K562 (cell line): Measurements from ENCODE around the gene ENTR1. TPM values are rescaled to one million over a fixed set of nuclear protein-coding genes. Genes with fewer than 3 reads are reported as not detected.

ENCODE experiments used
- ATAC-seq: fragments of 200-7000 bp; cut with Tn5 transposase; 3 replicates; pipeline ENCODE4 v1.9.1; 2020; ENCODE audit warnings: moderate library complexity
- BruUV-seq: library from RNA; stranded (reverse); fragments of 400-500 nt; replicated peaks from 2 replicates; lab custom pipeline; 2021; lab: Mats Ljungman, UMichigan
- CTCF ChIA-PET: fragments of 300-600 bp; formaldehyde crosslinking; extraction: SDS; loops from one replicate; lab custom pipeline; 2021; ENCODE audit warnings: low intra/inter-chr PET ratio; lab: Yijun Ruan, JAX
- POLR2A ChIA-PET: fragments of 300-600, 350-650 bp; sonication (Branson Sonifier 250); formaldehyde crosslinking; extraction: SDS; loops from one replicate; lab custom pipeline; 2021; ENCODE audit warnings: antibody characterized with exemption, inconsistent platforms; lab: Yijun Ruan, JAX
- DNase-seq, 4 experiments: peaks; one replicate each; pipeline versions ENCODE4 v3.0.0 to v3.0.0-alpha.2; 2011 to 2018; ENCODE audit warnings: low spot score in 3 of 4, mixed read lengths in 3 of 4; ENCODE audit errors: extremely low read depth in 1 of 4
- FAIRE-seq: peaks from 2 replicates; lab custom pipeline; 2011; peaks lifted over from hg19 to GRCh38; lab: Jason Lieb, UNC
- H2AFZ ChIP-seq: 2 replicates; pipeline ENCODE4 v1.6.0; 2011; ENCODE audit warnings: low read depth, low read length, control low read depth, inconsistent platforms
- H3K27ac ChIP-seq: fragments of 200-600 bp; 3 replicates; pipeline ENCODE4 v1.8.0; 2011; ENCODE audit warnings: low read depth, mild to moderate bottlenecking, control low read depth, inconsistent platforms, low read length, moderate library complexity, mixed read lengths; ENCODE audit errors: extremely low read depth
- H3K27me3 ChIP-seq, 2 experiments: fragments of 300-600 bp in 1 of 2; 2 replicates in 1 of 2; 3 replicates in 1 of 2; pipeline versions ENCODE4 v1.6.0 to v1.8.0; 2011; ENCODE audit warnings: inconsistent platforms in 2 of 2, low read length in 2 of 2, mild to moderate bottlenecking in 1 of 2, mixed read lengths in 1 of 2, moderate library complexity in 1 of 2; ENCODE audit not compliant: control insufficient read depth in 2 of 2, insufficient read depth in 2 of 2
- H3K36me3 ChIP-seq: fragments of 300-600 bp; 3 replicates; pipeline ENCODE4 v1.8.0; 2011; ENCODE audit warnings: mild to moderate bottlenecking, low read length, inconsistent platforms; ENCODE audit not compliant: control insufficient read depth, insufficient read depth
- H3K4me1 ChIP-seq, 2 experiments: fragments of 200-600 bp in 1 of 2; replicated peaks in 1 of 2; 2 replicates in 1 of 2; 3 replicates in 1 of 2; pipeline versions ENCODE4 v1.5.1 to v1.8.0; 2011; ENCODE audit warnings: inconsistent platforms in 2 of 2, low read length in 2 of 2, mild to moderate bottlenecking in 1 of 2, mixed read lengths in 1 of 2, moderate library complexity in 1 of 2; ENCODE audit not compliant: control insufficient read depth in 2 of 2, insufficient read depth in 2 of 2
- H3K4me2 ChIP-seq: 2 replicates; pipeline ENCODE4 v1.6.1; 2011; ENCODE audit warnings: low read length, control low read depth, inconsistent platforms, mixed read lengths; ENCODE audit not compliant: insufficient read depth
- H3K4me3 ChIP-seq: fragments of 200-600 bp; sonication (generic), shearing (Covaris generic); 2 replicates; pipeline ENCODE4 v1.5.1; 2016; ENCODE audit warnings: control low read depth, inconsistent platforms
- H3K79me2 ChIP-seq: fragments of 200-600 bp; 3 replicates; pipeline ENCODE4 v1.8.0; 2011; ENCODE audit warnings: low read length, inconsistent platforms; ENCODE audit not compliant: control insufficient read depth, insufficient read depth
- H3K9ac ChIP-seq, 2 experiments: 2 replicates each; pipeline versions ENCODE4 v1.6.0 to v1.6.1; 2011; ENCODE audit warnings: low read depth in 2 of 2, low read length in 2 of 2, control low read depth in 1 of 2, inconsistent platforms in 1 of 2, mild to moderate bottlenecking in 1 of 2, mixed read lengths in 1 of 2; ENCODE audit not compliant: insufficient read depth in 1 of 2
- H3K9me1 ChIP-seq: one replicate; pipeline ENCODE4 v1.6.0; 2011; ENCODE audit warnings: inconsistent platforms, mild to moderate bottlenecking, low read length, moderate library complexity; ENCODE audit not compliant: control insufficient read depth, insufficient read depth
- H3K9me3 ChIP-seq: replicated peaks from 2 replicates; pipeline ENCODE4 v1.5.1; 2011; ENCODE audit warnings: low read depth, low read length, inconsistent platforms; ENCODE audit not compliant: control insufficient read depth, insufficient read depth
- H4K20me1 ChIP-seq: replicated peaks from 2 replicates; pipeline ENCODE4 v1.6.1; 2011; ENCODE audit warnings: low read length, inconsistent platforms, mixed read lengths; ENCODE audit not compliant: control insufficient read depth, insufficient read depth
- E2F5 ChIP-seq: sonication (generic); formaldehyde crosslinking; IDR thresholded peaks from 2 replicates; pipeline ENCODE4 v1.8.0; 2022; ENCODE audit warnings: mild to moderate bottlenecking, missing genetic modification reagents
- PCBP1 ChIP-seq: fragments of 200-400 bp; formaldehyde crosslinking; IDR thresholded peaks from 2 replicates; pipeline ENCODE4 v1.6.1; 2018; ENCODE audit warnings: mild to moderate bottlenecking, low read depth, low read length; ENCODE audit not compliant: poor library complexity, severe bottlenecking
- POU5F1 ChIP-seq: fragments of 150-350 bp; IDR thresholded peaks from 2 replicates; pipeline ENCODE4 v1.6.1; 2014; ENCODE audit warnings: borderline replicate concordance, low read length, low read depth, mild to moderate bottlenecking; ENCODE audit not compliant: partially characterized antibody
- UBTF ChIP-seq, 2 experiments: IDR thresholded peaks; 2 replicates each; pipeline ENCODE4 v1.6.1; 2012; ENCODE audit warnings: improper control_type of control experiment in 2 of 2, low read depth in 2 of 2, low read length in 2 of 2, borderline replicate concordance in 1 of 2
- ZBTB17 ChIP-seq: fragments of 450-650 bp; formaldehyde crosslinking; IDR thresholded peaks from 2 replicates; pipeline ENCODE4 v1.4.0; 2020; ENCODE audit warnings: mild to moderate bottlenecking
- ZBTB7A ChIP-seq: IDR thresholded peaks from 2 replicates; pipeline ENCODE4 v1.6.1; 2011; ENCODE audit warnings: low read depth, mild to moderate bottlenecking, low read length, moderate library complexity, borderline replicate concordance; ENCODE audit not compliant: control insufficient read depth
- ZNF274 ChIP-seq: IDR thresholded peaks from 2 replicates; pipeline ENCODE4 v1.6.1; 2011; ENCODE audit warnings: low read depth, mild to moderate bottlenecking, low read length, moderate library complexity, borderline replicate concordance
- WGBS: fragments of 100-300 bp; shearing (Covaris generic); methylation state at CpG from one replicate; pipeline ENCODE4 v1.1.6; 2016; ENCODE audit warnings: low coverage, mixed read lengths; ENCODE audit not compliant: insufficient coverage; ENCODE audit errors: missing lambda C conversion rate; 5-methylcytosine and 5-hydroxymethylcytosine counted together
- in situ Hi-C: fragments of 300-500 bp; cut with MboI; formaldehyde crosslinking; loops from 4 replicates; pipeline ENCODE4 v1.15.0; 2018; ENCODE audit warnings: inconsistent platforms, mixed read lengths
- intact Hi-C: fragments of 100-400 bp; cut with micrococcal nuclease; formaldehyde crosslinking; loops from 2 replicates; pipeline ENCODE4 v1.14.2; 2022
- polyA plus RNA-seq, 8 experiments: library from polyadenylated mRNA; depleted of rRNA in 4 of 8; stranded (reverse) in 5 of 8; unstranded in 3 of 8; fragments of >200 nt; fragmentation: Nextera tagmentation in 2 of 8; fragmentation: Illumina TruSeq in 1 of 8; extraction: Ambion mirVana in 2 of 8; extraction: Trizol in 1 of 8; gene quantifications; 2 replicates each; pipeline versions ENCODE4 v1.2.1 to v1.2.3, GENCODE V29; 2011 to 2014; ENCODE audit warnings: inconsistent platforms in 1 of 8, missing spikeins in 1 of 8
- total RNA-seq, 7 experiments: library from RNA; depleted of rRNA in 6 of 7; stranded (reverse); fragments of >200 nt in 6 of 7; fragmentation: Illumina TruSeq in 2 of 7; extraction: Trizol in 2 of 7; gene quantifications; 2 replicates each; pipeline versions ENCODE4 v1.2.1 to v1.2.3, GENCODE V29; 2011 to 2021; ENCODE audit warnings: low replicate concordance in 1 of 7
- TF ChIP-seq, protein P1 (sequence below), 2 experiments: fragments of 450-650 bp; formaldehyde crosslinking in 1 of 2; IDR thresholded peaks; 2 replicates each; pipeline versions ENCODE4 v1.4.0 to v1.6.1; 2014 to 2020; ENCODE audit warnings: mild to moderate bottlenecking in 2 of 2, borderline replicate concordance in 1 of 2, low read depth in 1 of 2
- TF ChIP-seq, protein P2 (sequence below): fragments of 250-450 bp; sonication (Bioruptor Pico); IDR thresholded peaks from 2 replicates; pipeline ENCODE4 v1.5.0; 2021

The ENTR1 gene
- total and polyA plus RNA-seq, 9 of the 15 experiments (the other 6 are each of a cell fraction or from before 2014, with no cell fraction given): 6.7 to 106 (median 72.6) TPM

DNA sequence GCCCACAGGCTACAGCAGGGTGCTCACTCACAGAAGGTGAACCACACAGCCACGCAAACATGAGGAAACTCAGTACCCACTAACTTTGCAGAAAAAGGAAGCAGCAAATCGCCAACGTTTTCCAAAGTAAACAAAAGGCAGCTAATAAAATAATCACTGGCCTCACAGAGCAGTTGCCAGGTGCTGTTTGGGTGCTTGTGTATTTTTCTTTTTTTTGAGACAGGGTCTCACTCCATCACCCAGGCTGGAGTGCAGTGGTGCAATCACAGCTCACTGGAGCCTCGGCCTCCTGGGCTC is 14.2 kb downstream of the ENTR1 start:
- Histone ChIP-seq H3K27me3 (no peaks in the 10 kb centered on the region), H3K9ac (0 out of 4 replicates have a peak overlapping the region, but pooled peaks of 1 of the 2 experiments have one; percentile 60), H3K4me1 (peaks cover 7 to 49% of the 10 kb centered on the region in 2 experiments; a peak in 4 of 5 replicates), H3K9me3 (no peaks in the 10 kb centered on the region), H3K27ac (no peak overlapping the region), H3K36me3 (peaks cover 76% of the 10 kb centered on the region), H2AFZ (no peak overlapping the region), H3K9me1 (no peaks in the 10 kb centered on the region), H4K20me1 (no peaks in the 10 kb centered on the region; the same call in 1 of the 2 replicates), H3K79me2 (peaks cover 28% of the 10 kb centered on the region), H3K4me3 (no peak overlapping the region), H3K4me2 (no peak overlapping the region)
- FAIRE-seq (no peak), DNase-seq (no peak), ATAC-seq (no peak)
- in situ Hi-C loops (no loop called here), intact Hi-C loops (no loop called here)
- ChIA-PET POLR2A (interaction anchor here (0.6 to 1.6 kb wide), 5 partner anchors 9 to 33 kb away, joined by 3 to 5 read pairs (median 3); partner anchors contain the start of gene DNLZ), CTCF (no interaction called here)
- BruUV-seq: no TSS peak
- WGBS: 97% methylated on average over 4 of the region's 4 CpGs
- TF ChIP-seq E2F5 (CRISPR knock-in tag): no peak
- TF ChIP-seq UBTF (IDR thresholded peaks at IDR 0.05; ENCODE audit: borderline replicate concordance in 1 of 2, low read depth in 2 of 2, low read length in 2 of 2): no peak
- TF ChIP-seq PCBP1: no peak
- TF ChIP-seq, protein P1, sequence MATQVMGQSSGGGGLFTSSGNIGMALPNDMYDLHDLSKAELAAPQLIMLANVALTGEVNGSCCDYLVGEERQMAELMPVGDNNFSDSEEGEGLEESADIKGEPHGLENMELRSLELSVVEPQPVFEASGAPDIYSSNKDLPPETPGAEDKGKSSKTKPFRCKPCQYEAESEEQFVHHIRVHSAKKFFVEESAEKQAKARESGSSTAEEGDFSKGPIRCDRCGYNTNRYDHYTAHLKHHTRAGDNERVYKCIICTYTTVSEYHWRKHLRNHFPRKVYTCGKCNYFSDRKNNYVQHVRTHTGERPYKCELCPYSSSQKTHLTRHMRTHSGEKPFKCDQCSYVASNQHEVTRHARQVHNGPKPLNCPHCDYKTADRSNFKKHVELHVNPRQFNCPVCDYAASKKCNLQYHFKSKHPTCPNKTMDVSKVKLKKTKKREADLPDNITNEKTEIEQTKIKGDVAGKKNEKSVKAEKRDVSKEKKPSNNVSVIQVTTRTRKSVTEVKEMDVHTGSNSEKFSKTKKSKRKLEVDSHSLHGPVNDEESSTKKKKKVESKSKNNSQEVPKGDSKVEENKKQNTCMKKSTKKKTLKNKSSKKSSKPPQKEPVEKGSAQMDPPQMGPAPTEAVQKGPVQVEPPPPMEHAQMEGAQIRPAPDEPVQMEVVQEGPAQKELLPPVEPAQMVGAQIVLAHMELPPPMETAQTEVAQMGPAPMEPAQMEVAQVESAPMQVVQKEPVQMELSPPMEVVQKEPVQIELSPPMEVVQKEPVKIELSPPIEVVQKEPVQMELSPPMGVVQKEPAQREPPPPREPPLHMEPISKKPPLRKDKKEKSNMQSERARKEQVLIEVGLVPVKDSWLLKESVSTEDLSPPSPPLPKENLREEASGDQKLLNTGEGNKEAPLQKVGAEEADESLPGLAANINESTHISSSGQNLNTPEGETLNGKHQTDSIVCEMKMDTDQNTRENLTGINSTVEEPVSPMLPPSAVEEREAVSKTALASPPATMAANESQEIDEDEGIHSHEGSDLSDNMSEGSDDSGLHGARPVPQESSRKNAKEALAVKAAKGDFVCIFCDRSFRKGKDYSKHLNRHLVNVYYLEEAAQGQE (IDR thresholded peaks at IDR 0.05; ENCODE audit: borderline replicate concordance): no peak
- TF ChIP-seq, protein P1 (CRISPR knock-in tag; IDR thresholded peaks at IDR 0.05; ENCODE audit: low read depth): no peak
- no peak for TF ChIP-seq POU5F1
- TF ChIP-seq, protein P2, sequence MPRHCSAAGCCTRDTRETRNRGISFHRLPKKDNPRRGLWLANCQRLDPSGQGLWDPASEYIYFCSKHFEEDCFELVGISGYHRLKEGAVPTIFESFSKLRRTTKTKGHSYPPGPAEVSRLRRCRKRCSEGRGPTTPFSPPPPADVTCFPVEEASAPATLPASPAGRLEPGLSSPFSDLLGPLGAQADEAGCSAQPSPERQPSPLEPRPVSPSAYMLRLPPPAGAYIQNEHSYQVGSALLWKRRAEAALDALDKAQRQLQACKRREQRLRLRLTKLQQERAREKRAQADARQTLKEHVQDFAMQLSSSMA: no peak
- TF ChIP-seq ZNF274: no peak
- TF ChIP-seq ZBTB17 (CRISPR knock-in tag): no peak
- TF ChIP-seq ZBTB7A: no peak
